HG03280 (cell line): ENCODE data around the gene COQ10A.
"Not testable (repeated sequence)": the region's sequence is repeated elsewhere in the genome, so short reads cannot be mapped to it uniquely, and the experiment has no call there.

Source experiments
- ATAC-seq: cut with Tn5 transposase; IDR thresholded peaks from one replicate; pipeline ENCODE4 v1.9.1; 2021; ENCODE audit warnings: mild to moderate bottlenecking, moderate library complexity; ENCODE audit not compliant: unreplicated experiment

The COQ10A gene

DNA sequence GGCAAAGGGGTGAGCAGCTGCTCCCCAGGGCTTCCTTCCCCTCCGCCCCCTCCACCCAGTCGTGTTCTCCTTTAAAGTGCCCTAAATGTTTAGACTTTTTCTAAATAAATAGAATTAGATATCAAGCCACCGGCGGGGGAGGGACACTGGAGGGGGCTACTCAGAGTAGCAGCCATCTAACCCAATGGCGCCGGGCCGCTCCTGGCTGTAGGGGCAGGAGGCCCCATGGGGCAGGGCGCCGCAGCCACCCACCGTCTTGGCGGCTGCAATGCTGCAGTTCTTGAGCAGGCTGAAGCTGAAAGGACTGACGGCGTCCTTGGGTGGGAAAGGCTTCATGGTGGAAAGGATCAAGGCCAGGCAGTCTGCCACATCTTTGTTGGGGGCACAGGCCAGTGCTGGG lies 23.8 kb upstream of the COQ10A start:
- no peak for ATAC-seq

DNA sequence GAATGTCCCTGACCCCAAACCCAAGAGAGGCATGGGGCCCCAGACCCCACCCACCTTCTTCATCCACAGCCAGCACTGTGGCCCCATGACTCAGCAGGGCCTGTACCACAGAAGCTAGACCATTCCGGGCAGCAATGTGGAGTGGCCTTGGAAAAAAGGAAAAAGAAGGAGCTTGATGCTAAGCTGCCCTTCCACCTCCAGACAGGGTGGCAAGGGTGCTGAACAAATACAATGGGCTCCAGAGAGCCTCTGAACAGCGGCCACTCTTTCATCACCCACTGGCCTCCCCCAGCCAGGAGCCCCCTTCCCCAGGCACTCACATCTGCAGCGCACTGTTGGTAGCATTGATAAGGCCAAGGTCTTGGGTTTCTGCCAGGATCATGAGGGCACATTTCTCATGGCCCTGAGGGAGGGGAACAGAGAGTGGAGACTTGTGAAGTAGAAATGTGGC lies 23.0 kb upstream of the COQ10A start:
- ATAC-seq: no peak

GRCh38 chr12:56244494-56244893 lies 22.2 kb upstream of the COQ10A start:
- no peak for ATAC-seq

- no peak for ATAC-seq
Measured at GRCh38 chr12:56247923-56248322, 18.8 kb upstream of the COQ10A start.

- no peak for ATAC-seq
Measured at GRCh38 chr12:56248711-56249110, 18.0 kb upstream of the COQ10A start.

GRCh38 chr12:56252649-56253048 lies 14.1 kb upstream of the COQ10A start:
- ATAC-seq: no peak

GRCh38 chr12:56253091-56253490 lies 13.7 kb upstream of the COQ10A start:
- no peak for ATAC-seq

- no peak for ATAC-seq
Measured at GRCh38 chr12:56255671-56256070, 11.1 kb upstream of the COQ10A start.

- ATAC-seq: no peak
Measured at GRCh38 chr12:56256326-56256960, 10.3 kb upstream of the COQ10A start.

DNA sequence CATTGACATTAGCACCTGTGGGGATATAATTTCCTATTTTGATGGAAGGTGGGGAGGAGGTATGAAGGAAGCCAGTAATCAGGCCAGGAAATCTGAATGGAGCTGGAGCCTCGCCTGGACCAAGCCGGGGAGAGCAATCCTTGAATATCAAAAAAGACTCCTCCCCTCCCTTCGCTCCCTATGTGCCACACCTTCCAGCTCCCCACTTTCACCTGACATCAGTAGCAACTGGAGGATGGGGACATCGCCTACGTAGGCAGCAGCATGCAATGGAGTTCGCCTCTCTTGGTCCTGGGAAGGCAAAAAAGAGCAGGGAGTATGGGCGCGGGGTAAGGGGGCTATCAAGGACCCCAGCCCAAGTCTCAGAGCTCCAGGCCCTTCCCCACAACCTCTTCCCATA lies 9.7 kb upstream of the COQ10A start:
- no peak for ATAC-seq

GRCh38 chr12:56257491-56258067 lies 9.2 kb upstream of the COQ10A start:
- ATAC-seq: no peak

DNA sequence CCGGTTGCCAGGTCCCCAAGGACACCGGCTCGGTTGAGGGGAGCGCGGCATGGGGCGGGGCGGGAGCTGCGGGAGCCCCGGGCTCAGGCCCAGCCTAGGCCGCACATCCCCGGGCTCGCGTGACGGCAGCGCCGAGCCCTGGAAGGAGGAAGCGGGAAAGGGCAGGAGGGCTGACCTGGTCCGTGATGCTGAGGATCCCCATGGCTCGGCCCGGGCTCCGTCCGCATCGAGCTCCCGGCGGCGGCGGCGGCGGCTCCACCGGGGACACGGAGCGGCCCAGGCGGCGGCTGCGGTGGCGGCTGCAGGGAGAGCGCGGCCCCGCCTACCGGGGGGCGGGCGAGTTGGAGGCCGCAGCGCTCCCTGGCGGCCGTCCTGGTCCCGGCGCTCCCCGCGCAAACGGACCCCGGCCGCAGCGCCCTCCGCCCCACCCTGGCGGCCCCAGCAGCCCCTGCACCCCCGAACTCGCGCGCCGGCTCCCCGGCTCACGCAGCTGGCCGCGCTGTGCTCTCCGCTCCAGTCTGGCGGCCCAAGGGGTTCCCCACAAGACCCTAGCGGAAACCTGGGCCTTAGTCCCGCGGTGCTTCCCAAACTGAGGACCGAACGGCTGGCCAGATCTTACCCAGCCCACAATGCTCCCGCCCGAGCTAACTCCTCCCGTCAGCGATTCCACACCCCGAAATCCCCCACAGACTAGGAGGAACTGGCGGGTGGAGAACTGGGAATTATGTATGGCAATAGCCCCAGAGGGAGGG lies 8.5 kb upstream of the COQ10A start, which contains the start of gene ANKRD52:
Gene ANKRD52, minus strand, starts transcription at position 317 of the 752 bp plus-strand sequence. Its CDS starts 115 bp downstream, at position 202.
- ATAC-seq: peak; percentile 90

- no peak for ATAC-seq
Measured at GRCh38 chr12:56258820-56259183, 7.9 kb upstream of the COQ10A start.

DNA sequence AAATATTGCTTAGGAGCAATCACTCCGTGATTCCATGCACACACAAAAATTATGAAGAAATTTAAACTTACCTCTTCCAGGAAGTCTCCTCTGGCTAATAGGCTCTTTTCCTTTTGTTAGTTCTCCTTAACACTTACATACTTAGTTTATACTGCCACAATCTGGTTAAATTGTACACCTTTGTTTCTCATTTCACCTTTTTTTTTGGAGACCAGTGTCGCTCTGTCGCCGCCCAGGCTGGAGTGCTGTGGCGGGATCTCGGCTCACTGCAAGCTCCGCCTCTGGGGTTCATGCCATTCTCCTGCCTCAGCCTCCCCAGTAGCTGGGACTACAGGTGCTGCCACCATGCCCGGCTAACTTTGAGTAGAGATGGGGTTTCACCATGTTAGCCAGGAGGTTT lies 6.4 kb upstream of the COQ10A start:
- ATAC-seq: no peak

DNA sequence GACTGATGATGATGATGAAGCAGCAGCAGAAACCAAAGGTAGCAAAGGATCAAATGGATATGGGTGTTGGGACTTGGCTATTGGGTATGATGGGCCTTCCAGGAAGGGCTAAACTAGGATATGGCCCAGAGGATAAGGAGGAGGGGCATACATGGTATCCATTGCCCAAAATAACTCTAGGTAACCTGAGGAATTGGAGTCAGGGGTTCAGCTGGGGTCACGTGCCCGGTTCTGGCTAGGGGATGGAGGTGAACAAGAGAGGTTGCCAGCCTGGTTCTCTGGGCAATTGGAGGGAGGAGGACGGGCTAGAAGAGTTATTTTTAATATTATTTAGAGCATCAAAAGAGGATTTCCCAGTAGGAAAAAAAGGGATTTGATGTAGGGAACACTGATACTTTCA lies 5.8 kb upstream of the COQ10A start:
- ATAC-seq: no peak

DNA sequence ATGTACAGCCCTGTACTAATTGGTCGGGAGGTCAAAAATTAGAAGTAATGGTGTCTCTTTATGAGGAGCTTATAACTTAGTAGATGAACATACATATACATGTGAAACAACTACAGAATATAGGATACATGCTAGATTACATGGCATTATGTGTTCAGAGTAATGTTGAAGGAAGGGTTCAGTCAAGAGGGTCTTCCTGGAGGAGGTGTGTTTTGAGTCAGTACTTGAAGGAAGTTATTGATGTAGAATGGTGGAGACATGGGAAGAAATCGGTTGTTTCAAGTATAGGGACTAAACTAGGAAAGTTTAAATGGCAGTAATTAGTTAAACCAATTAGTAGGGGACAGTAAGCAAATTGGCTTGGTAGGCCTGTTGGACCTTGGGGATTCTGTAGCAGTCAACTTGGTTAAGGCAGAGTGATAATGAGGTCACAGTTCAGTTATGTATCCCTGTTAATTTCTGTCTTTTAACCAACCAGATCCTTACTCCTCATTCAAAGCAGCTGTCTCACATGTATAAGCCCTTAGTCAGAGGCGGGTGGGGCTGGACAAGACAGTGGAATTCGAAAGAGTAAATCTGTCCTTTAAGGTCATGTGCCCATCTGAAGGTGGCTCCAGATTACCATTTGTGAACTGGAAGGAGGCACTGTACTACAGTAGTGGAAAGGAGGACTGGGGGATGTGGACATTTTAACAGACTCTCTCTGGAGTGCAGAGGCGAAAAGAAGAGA lies 5.1 kb upstream of the COQ10A start:
- no peak for ATAC-seq

GRCh38 chr12:56262955-56263354 lies 3.8 kb upstream of the COQ10A start:
- ATAC-seq: not testable (repeated sequence)

DNA sequence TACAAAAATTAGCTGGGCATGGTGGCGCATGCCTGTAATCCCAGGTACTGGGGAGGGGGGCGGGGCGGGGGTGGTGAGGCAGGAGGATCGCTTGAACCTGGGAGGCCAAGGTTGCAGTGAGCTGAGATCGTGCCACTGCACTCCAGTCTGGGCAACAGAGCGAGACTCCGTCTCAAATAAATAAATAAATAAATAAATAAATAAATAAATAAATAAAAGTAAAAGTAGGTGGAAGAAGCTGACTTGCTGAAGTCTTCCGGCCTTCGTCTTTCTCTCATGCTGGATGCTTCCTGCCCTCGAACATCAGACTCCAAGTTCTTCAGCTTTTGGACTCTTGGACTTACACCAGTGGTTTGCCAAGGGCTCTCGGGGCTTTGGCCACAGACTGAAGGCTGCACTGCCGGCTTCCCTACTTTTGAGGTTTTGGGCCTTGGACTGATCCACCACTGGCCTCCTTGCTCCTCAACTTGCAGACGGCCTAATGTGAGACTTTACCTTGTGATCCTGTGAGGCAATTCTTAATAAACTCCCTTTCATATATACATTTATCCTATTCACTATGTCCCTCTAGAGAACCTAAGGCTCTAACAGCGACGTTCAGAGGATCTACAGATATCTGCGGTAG lies 562 bp upstream of the COQ10A start:
- not testable (repeated sequence) for ATAC-seq

DNA sequence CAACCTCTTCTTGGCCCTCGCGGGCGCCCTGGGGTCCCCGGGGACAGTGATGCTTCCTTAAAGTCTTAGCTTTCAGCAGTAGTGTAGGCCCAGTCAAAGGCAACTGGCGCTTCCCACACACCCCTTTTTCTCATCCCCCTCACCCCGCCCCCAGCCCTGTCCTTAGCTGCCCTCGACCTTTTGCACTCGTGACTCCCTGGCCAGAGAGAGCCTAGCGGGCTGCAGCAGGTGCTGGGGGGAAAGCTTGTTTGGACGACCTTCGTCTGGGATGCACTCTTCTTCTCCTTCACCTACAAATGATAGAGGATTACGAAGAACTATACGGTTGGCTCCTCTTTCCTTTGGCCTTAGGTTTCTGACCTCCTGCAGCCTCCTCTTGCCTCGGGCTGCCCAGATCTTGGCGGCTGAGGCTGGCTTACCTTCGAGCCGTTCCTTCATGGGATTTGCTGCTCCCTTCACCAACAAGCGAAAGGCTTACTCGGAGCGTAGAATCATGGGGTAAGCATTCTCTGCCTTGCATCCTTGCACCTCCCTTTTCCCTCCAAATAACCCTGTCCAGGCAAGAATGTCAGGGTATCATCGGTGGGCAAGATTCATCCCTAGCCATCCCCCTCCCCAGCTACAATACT lies 815 bp downstream of the COQ10A start:
- peak; percentile 2 for ATAC-seq

DNA sequence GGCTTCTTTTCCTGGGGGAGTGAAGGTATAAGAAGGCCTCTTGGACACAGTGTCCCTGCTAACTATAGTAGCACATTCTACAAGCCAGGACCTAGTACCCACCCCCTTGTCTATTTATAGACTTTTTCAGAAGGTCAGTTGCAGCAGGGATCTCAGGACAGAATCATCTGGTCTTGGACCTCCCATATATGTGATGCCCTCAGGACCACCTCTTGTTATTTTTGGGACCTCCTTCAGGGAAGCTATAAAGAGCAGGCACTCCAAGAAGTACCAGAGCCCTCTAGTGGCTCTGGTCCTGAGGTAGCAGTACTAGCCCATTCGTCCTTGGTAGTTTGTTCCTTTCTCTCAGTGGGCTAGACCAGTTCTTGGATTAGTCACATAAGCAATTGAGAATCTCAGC lies 4.3 kb downstream of the COQ10A start:
- ATAC-seq: no peak

- not testable (repeated sequence) for ATAC-seq
Measured at GRCh38 chr12:56272468-56272867, 5.7 kb downstream of the COQ10A start.
